Sigmoid colon (tissue), 7 donors: ENCODE data around the gene GPD1. TPM values are rescaled to one million over a fixed set of nuclear protein-coding genes. Genes with fewer than 3 reads are reported as not detected.

Experiments
- DNase-seq: peaks from one replicate; pipeline ENCODE4 v3.0.0-alpha.2; 2019
- H3K27ac ChIP-seq, 4 donors: fragments of 200-600 bp; sonication (generic); one replicate each; pipeline ENCODE4 v1.5.1; 2016 to 2019; ENCODE audit warnings: mild to moderate bottlenecking in 1 of 4
- H3K27me3 ChIP-seq, 3 donors: fragments of 200-600 bp; sonication (generic); one replicate each; pipeline ENCODE4 v1.5.1; 2019; ENCODE audit warnings: mild to moderate bottlenecking in 1 of 3
- H3K36me3 ChIP-seq, 4 donors: fragments of 200-600 bp; sonication (generic); one replicate each; pipeline ENCODE4 v1.5.1; 2016 to 2019
- H3K4me1 ChIP-seq, 4 donors: fragments of 200-600 bp; sonication (generic); one replicate each; pipeline ENCODE4 v1.5.1; 2017 to 2019
- H3K4me3 ChIP-seq, 4 donors: fragments of 200-600 bp; sonication (generic); one replicate each; pipeline ENCODE4 v1.5.1; 2017 to 2019; ENCODE audit warnings: mild to moderate bottlenecking in 2 of 4, moderate library complexity in 1 of 4
- H3K9me3 ChIP-seq, 4 donors: fragments of 200-600 bp in 3 of 4; sonication (generic) in 3 of 4; one replicate each; pipeline versions ENCODE4 v1.5.1 to v1.6.1; 2013 to 2019
- EP300 ChIP-seq, 4 donors: sonication (generic); formaldehyde crosslinking; IDR thresholded peaks; one replicate each; pipeline ENCODE4 v1.6.1; 2017; ENCODE audit warnings: antibody characterized with exemption in 4 of 4
- POLR2A ChIP-seq, 2 donors: fragments of 450-650 bp; IDR thresholded peaks; one replicate each; pipeline ENCODE4 v1.6.1; 2016; ENCODE audit warnings: antibody characterized with exemption in 2 of 2, mild to moderate bottlenecking in 2 of 2, moderate library complexity in 2 of 2
- POLR2AphosphoS5 ChIP-seq, 4 donors: sonication (generic); formaldehyde crosslinking; IDR thresholded peaks; one replicate each; pipeline ENCODE4 v1.6.1; 2017; ENCODE audit warnings: antibody characterized with exemption in 4 of 4
- WGBS, 2 donors: extraction: QIAGEN DNeasy Blood & Tissue Kit; methylation state at CpG; one replicate each; pipeline ENCODE4 v1.1.7; 2013; 5-methylcytosine and 5-hydroxymethylcytosine counted together
- intact Hi-C: fragments of 100-400 bp; cut with DNase I; formaldehyde crosslinking; loops from one replicate; pipeline ENCODE4 v1.15.1; 2023
- polyA plus RNA-seq, 3 donors: library from polyadenylated mRNA; stranded (reverse); fragments of 200-250 nt; gene quantifications; one replicate each; pipeline ENCODE4 v1.2.3, GENCODE V29; 2013
- total RNA-seq, 4 donors: library from RNA; depleted of rRNA; stranded (reverse); fragments of >200 nt; gene quantifications; one replicate each; pipeline ENCODE4 v1.1.0, GENCODE V29; 2016
- TF ChIP-seq, protein P1 (sequence below), 4 experiments: fragments of 450-650 bp in 3 of 4; fragments of 200-600 bp in 1 of 4; IDR thresholded peaks; one replicate each; pipeline ENCODE4 v1.5.1; 2016 to 2019; ENCODE audit warnings: antibody characterized with exemption in 4 of 4, mild to moderate bottlenecking in 3 of 4, moderate library complexity in 2 of 4
- donor health status: healthy with polysubstance abuse.
- donor health status: Bipolar disorder and iron deficiency.
- donor health status: healthy.

The GPD1 gene
- total and polyA plus RNA-seq, 7 donors = 0.55 to 59.6 (median 3.0) TPM

DNA sequence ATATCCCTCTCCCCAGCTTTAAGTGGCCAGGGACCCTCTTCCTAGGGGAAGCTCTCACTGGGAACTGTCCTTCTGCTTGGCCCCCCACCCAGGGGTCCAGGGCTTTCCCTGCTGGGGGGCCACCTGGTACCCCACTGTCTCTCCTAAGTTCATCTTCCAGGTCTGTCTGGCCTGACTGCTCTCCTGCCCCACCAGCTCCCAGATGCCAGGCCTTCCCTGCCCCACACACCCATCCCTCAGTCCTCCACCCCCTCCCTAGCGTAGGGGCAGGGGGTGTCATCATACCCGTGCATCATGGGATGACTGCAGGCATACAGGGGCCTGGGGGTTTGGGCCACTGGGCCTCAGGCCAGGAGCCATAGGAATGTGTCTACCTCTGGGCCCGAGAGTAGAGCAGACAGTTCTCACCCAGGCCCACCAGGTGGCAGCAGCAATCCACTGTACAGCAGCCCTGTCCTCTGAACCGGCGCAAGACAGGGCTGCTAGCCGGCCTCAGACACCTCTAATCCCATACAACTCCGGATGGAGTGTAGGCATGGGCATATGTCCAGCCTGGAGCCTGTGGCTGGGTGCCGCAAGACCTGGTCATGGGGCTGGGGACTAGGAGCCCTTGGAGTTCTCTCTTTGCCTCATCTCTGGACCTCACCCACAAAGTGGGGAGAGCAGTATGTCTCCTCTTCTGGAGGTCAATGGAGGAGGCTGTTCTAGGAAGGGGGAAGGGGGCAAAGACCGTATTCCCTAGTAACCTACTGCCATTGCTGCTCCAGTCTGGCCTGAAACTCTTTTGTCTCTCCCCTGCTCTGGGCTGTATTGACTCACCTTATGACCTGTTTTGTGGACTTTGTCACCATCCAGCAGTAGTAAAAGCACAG lies 28.6 kb upstream of the GPD1 start:
- intact Hi-C loops = loop anchor here (1.0 to 10.0 kb wide), 3 partner anchors 100 to 240 kb away; no protein-coding TSS in a partner anchor
- WGBS, 2 donors = 2 to 8% methylated on average over 9 of the region's 9 CpGs
- Histone ChIP-seq H3K27me3 (no peaks in the 10 kb centered on the region), H3K4me1 (peaks cover 0 to 13% (median 10%) of the 10 kb centered on the region in 4 donors), H3K27ac (no peak overlapping the region), H3K9me3 (no peaks in the 10 kb centered on the region), H3K36me3 (no peaks in the 10 kb centered on the region), H3K4me3 (no peak overlapping the region)
- no peak for TF ChIP-seq POLR2AphosphoS5 (IDR thresholded peaks at IDR 0.05)
- TF ChIP-seq, protein P1, sequence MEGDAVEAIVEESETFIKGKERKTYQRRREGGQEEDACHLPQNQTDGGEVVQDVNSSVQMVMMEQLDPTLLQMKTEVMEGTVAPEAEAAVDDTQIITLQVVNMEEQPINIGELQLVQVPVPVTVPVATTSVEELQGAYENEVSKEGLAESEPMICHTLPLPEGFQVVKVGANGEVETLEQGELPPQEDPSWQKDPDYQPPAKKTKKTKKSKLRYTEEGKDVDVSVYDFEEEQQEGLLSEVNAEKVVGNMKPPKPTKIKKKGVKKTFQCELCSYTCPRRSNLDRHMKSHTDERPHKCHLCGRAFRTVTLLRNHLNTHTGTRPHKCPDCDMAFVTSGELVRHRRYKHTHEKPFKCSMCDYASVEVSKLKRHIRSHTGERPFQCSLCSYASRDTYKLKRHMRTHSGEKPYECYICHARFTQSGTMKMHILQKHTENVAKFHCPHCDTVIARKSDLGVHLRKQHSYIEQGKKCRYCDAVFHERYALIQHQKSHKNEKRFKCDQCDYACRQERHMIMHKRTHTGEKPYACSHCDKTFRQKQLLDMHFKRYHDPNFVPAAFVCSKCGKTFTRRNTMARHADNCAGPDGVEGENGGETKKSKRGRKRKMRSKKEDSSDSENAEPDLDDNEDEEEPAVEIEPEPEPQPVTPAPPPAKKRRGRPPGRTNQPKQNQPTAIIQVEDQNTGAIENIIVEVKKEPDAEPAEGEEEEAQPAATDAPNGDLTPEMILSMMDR (IDR thresholded peaks at IDR 0.05) = peak; percentile 88 to 93 (median 90)
- DNase-seq = peak; percentile 91

DNA sequence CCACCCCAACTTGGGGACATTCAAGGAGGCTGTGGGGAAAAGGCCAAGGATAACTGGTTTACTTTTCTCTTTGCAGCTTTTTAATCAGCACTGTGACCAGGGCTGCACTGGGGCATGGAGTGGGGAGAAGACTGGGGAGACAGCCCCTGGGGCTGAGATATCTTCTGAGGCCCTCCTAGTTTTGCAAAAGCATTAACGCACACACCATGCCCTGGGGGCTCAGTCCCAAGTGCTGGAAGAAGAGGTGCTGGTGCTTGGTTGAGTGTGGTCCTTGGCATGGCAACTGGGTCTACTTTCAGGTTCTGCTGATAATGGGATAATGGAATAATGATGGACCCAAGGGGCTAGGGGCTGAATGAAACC lies 28.0 kb upstream of the GPD1 start:
- H3K4me1 ChIP-seq = peaks cover 0 to 8% (median 6%) of the 10 kb centered on the region in 4 donors
- no peaks in the 10 kb centered on the region for H3K27me3 ChIP-seq
- DNase-seq = no peak
- TF ChIP-seq POLR2AphosphoS5 (IDR thresholded peaks at IDR 0.05) = no peak
- no peak for TF ChIP-seq EP300 (IDR thresholded peaks at IDR 0.05)
- TF ChIP-seq, protein P1 (IDR thresholded peaks at IDR 0.05) = no peak
- no peak for TF ChIP-seq POLR2A (IDR thresholded peaks at IDR 0.05)
- no peaks in the 10 kb centered on the region for H3K36me3 ChIP-seq
- H3K27ac ChIP-seq = no peak overlapping the region
- WGBS, 2 donors = 96 to 100% methylated on average over 1 of the region's 1 CpG
- intact Hi-C loops = loop anchor here (1.0 to 10.0 kb wide), 3 partner anchors 100 to 239 kb away; no protein-coding TSS in a partner anchor
- no peaks in the 10 kb centered on the region for H3K9me3 ChIP-seq
- H3K4me3 ChIP-seq = no peak overlapping the region

DNA sequence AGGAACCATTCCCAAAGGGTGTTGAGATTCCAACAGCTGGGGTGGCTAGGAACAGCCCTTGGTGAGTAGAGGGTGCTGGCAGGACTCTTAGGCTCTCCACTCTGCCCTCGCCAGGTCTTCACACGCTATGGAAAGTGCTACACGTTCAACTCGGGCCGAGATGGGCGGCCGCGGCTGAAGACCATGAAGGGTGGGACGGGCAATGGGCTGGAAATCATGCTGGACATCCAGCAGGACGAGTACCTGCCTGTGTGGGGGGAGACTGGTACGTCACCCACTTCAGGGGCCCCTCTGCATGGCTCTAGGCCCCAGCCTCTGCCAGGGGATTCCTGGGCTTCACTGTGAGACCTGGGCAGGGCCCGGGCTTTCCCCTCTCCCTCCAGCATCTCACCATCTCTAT lies 26.7 kb upstream of the GPD1 start:
- Histone ChIP-seq H3K4me3 (no peak overlapping the region), H3K4me1 (peaks cover 0 to 8% (median 6%) of the 10 kb centered on the region in 4 donors), H3K9me3 (no peaks in the 10 kb centered on the region), H3K27me3 (no peaks in the 10 kb centered on the region), H3K27ac (no peak overlapping the region), H3K36me3 (no peaks in the 10 kb centered on the region)
- no peak for DNase-seq
- WGBS, 2 donors = 93 to 94% methylated on average over 12 of the region's 12 CpGs
- TF ChIP-seq POLR2A (IDR thresholded peaks at IDR 0.05) (no peak), EP300 (IDR thresholded peaks at IDR 0.05) (no peak)
- TF ChIP-seq, protein P1 (IDR thresholded peaks at IDR 0.05) = no peak
- intact Hi-C loops = loop anchor here (10.0 kb wide), 2 partner anchors 212 to 238 kb away; no protein-coding TSS in a partner anchor

DNA sequence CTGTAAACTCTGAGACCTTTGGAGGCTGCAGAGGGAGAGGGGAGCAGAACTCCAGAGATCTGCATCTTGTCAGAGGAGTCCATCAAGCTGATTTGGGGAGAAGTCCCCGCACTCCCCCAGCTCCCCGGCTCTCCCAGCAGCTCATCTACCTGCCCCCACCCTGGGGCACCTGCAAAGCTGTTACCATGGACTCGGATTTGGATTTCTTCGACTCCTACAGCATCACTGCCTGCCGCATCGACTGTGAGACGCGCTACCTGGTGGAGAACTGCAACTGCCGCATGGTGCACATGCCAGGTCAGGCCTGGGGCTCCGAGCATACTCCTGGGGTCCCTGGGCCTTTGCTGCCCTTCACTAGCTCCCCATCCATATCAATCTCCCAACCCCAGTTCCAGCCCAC lies 25.5 kb upstream of the GPD1 start:
- 95 to 96% methylated on average over 10 of the region's 10 CpGs for WGBS, 2 donors
- intact Hi-C loops = loop anchor here (10.0 kb wide), 2 partner anchors 213 to 237 kb away; no protein-coding TSS in a partner anchor
- Histone ChIP-seq H3K4me3 (no peak overlapping the region), H3K9me3 (no peaks in the 10 kb centered on the region), H3K27me3 (no peaks in the 10 kb centered on the region), H3K36me3 (no peaks in the 10 kb centered on the region), H3K4me1 (peaks cover 0 to 8% (median 6%) of the 10 kb centered on the region in 4 donors), H3K27ac (no peak overlapping the region)
- DNase-seq = no peak
- TF ChIP-seq POLR2AphosphoS5 (IDR thresholded peaks at IDR 0.05) (no peak), POLR2A (IDR thresholded peaks at IDR 0.05) (no peak), EP300 (IDR thresholded peaks at IDR 0.05) (no peak)
- TF ChIP-seq, protein P1 (IDR thresholded peaks at IDR 0.05) = no peak
